HEK293T (cell line): ENCODE measurements around the gene PRR9.
"Not testable (repeated sequence)": the region's sequence is repeated elsewhere in the genome, so short reads cannot be mapped to it uniquely, and the experiment has no call there.

ENCODE experiments used
- CTCF ChIA-PET: fragments of 350-600 bp; formaldehyde crosslinking; extraction: SDS; loops from one replicate; lab custom pipeline; 2021; ENCODE audit warnings: antibody characterized with exemption, inconsistent platforms; lab: Yijun Ruan, JAX
- POLR2A ChIA-PET: fragments of 350-600 bp; formaldehyde crosslinking; extraction: SDS; loops from one replicate; lab custom pipeline; 2020; ENCODE audit warnings: antibody characterized with exemption, inconsistent platforms; lab: Yijun Ruan, JAX
- DNase-seq: peaks from one replicate; pipeline ENCODE4 v3.0.0; 2012; ENCODE audit warnings: mixed read lengths; ENCODE audit errors: extremely low spot score
- ARNT ChIP-seq: fragments of 450-650 bp; IDR thresholded peaks from 2 replicates; pipeline ENCODE4 v1.6.1; 2017; ENCODE audit warnings: mild to moderate bottlenecking
- BHLHE40 ChIP-seq: fragments of 450-650 bp; IDR thresholded peaks from 2 replicates; pipeline ENCODE4 v1.6.1; 2016; ENCODE audit warnings: mild to moderate bottlenecking, moderate library complexity, borderline replicate concordance
- CTBP1 ChIP-seq: fragments of 450-650 bp; IDR thresholded peaks from 2 replicates; pipeline ENCODE4 v1.6.1; 2016; ENCODE audit warnings: borderline replicate concordance
- ELF4 ChIP-seq: fragments of 450-650 bp; IDR thresholded peaks from 2 replicates; pipeline ENCODE4 v1.6.1; 2017; ENCODE audit warnings: antibody characterized with exemption
- FOXA1 ChIP-seq: fragments of 450-650 bp; IDR thresholded peaks from 2 replicates; pipeline ENCODE4 v1.6.1; 2016; ENCODE audit warnings: mild to moderate bottlenecking
- FOXK2 ChIP-seq: fragments of 450-650 bp; IDR thresholded peaks from 2 replicates; pipeline ENCODE4 v1.6.1; 2016; ENCODE audit warnings: mild to moderate bottlenecking
- FOXM1 ChIP-seq: fragments of 450-650 bp; IDR thresholded peaks from 2 replicates; pipeline ENCODE4 v1.6.1; 2017; ENCODE audit warnings: mild to moderate bottlenecking, borderline replicate concordance
- HDGF ChIP-seq: fragments of 450-650 bp; IDR thresholded peaks from 2 replicates; pipeline ENCODE4 v1.6.1; 2017; ENCODE audit warnings: antibody characterized with exemption, borderline replicate concordance
- L3MBTL2 ChIP-seq: fragments of 450-650 bp; conservative IDR thresholded peaks from 2 replicates; pipeline ENCODE4 v1.6.1; 2016; ENCODE audit warnings: mild to moderate bottlenecking
- LEF1 ChIP-seq: fragments of 450-650 bp; IDR thresholded peaks from 2 replicates; pipeline ENCODE4 v1.6.1; 2017; ENCODE audit warnings: mild to moderate bottlenecking, borderline replicate concordance
- NFRKB ChIP-seq: fragments of 450-650 bp; IDR thresholded peaks from 2 replicates; pipeline ENCODE4 v1.6.1; 2016; ENCODE audit warnings: mild to moderate bottlenecking, moderate library complexity
- PKNOX1 ChIP-seq: fragments of 450-650 bp; IDR thresholded peaks from 2 replicates; pipeline ENCODE4 v1.6.1; 2016
- SP1 ChIP-seq: fragments of 450-650 bp; IDR thresholded peaks from 2 replicates; pipeline ENCODE4 v1.6.1; 2017
- SUZ12 ChIP-seq: fragments of 450-650 bp; IDR thresholded peaks from 2 replicates; pipeline ENCODE4 v1.6.1; 2016; ENCODE audit warnings: mild to moderate bottlenecking
- TARDBP ChIP-seq: fragments of 450-650 bp; IDR thresholded peaks from 2 replicates; pipeline ENCODE4 v1.6.1; 2016
- ZNF384 ChIP-seq: fragments of 450-650 bp; IDR thresholded peaks from 2 replicates; pipeline ENCODE4 v1.6.1; 2016

Gene PRR9

GRCh38 chr1:153228491-153228890 is 11.1 kb downstream of the PRR9 start:
- ChIA-PET POLR2A (interaction anchor here (1.0 kb wide), 1 partner anchor 10 kb away, joined by 3 read pairs; no protein-coding TSS in a partner anchor), CTCF (interaction anchor here (0.6 to 1.4 kb wide), 8 partner anchors 8 to 575 kb away, joined by 3 to 5 read pairs (median 4); partner anchors contain the start of gene LORICRIN)
- TF ChIP-seq FOXM1 (no peak), L3MBTL2 (no peak), TARDBP (no peak), HDGF (no peak), ARNT (no peak), NFRKB (no peak), FOXA1 (no peak), LEF1 (no peak), BHLHE40 (no peak), SUZ12 (no peak), SP1 (no peak), FOXK2 (no peak), CTBP1 (no peak), ZNF384 (no peak), PKNOX1 (no peak), ELF4 (no peak)
- no peak for DNase-seq

- DNase-seq = not testable (repeated sequence)
- CTCF ChIA-PET = interaction anchor here (0.6 to 1.4 kb wide), 8 partner anchors 9 to 576 kb away, joined by 3 to 5 read pairs (median 4); no protein-coding TSS in a partner anchor
- POLR2A ChIA-PET = interaction anchor here (1.0 kb wide), 1 partner anchor 9 kb away, joined by 3 read pairs; no protein-coding TSS in a partner anchor
These were observed 11.9 kb downstream of the PRR9 start for GRCh38 chr1:153229076-153229829.

GRCh38 chr1:153231363-153231762 is 14.0 kb downstream of the PRR9 start:
- TF ChIP-seq BHLHE40 (no peak), PKNOX1 (no peak), SUZ12 (no peak), LEF1 (no peak), HDGF (no peak), SP1 (no peak), ZNF384 (no peak), TARDBP (no peak), ARNT (no peak), CTBP1 (no peak), FOXA1 (no peak), ELF4 (no peak), FOXK2 (no peak), L3MBTL2 (no peak), NFRKB (no peak), FOXM1 (no peak)
- CTCF ChIA-PET = no interaction called here
- POLR2A ChIA-PET = no interaction called here
- DNase-seq = no peak

- ChIA-PET POLR2A (no interaction called here), CTCF (no interaction called here)
- no peak for DNase-seq
- TF ChIP-seq LEF1 = no peak
- no peak for TF ChIP-seq HDGF
- TF ChIP-seq SP1 = no peak
- TF ChIP-seq CTBP1 = no peak
- TF ChIP-seq PKNOX1 = no peak
- no peak for TF ChIP-seq FOXA1
- no peak for TF ChIP-seq L3MBTL2
- no peak for TF ChIP-seq ELF4
- no peak for TF ChIP-seq NFRKB
- no peak for TF ChIP-seq FOXK2
- TF ChIP-seq BHLHE40 = no peak
- TF ChIP-seq ZNF384 = no peak
- TF ChIP-seq SUZ12 = no peak
- TF ChIP-seq FOXM1 = no peak
These were observed 14.4 kb downstream of the PRR9 start for GRCh38 chr1:153231785-153232184.

GRCh38 chr1:153232553-153232952 is 15.2 kb downstream of the PRR9 start:
- CTCF ChIA-PET = interaction anchor here (1.3 to 1.5 kb wide), 2 partner anchors 9 to 39 kb away, joined by 4 to 5 read pairs; no protein-coding TSS in a partner anchor
- DNase-seq = no peak
- no peak for TF ChIP-seq ELF4
- TF ChIP-seq ZNF384 = no peak
- TF ChIP-seq HDGF = no peak
- no peak for TF ChIP-seq SUZ12
- no peak for TF ChIP-seq PKNOX1
- TF ChIP-seq LEF1 = no peak
- TF ChIP-seq CTBP1 = no peak
- TF ChIP-seq NFRKB = no peak
- no peak for TF ChIP-seq TARDBP
- no peak for TF ChIP-seq FOXA1
- TF ChIP-seq FOXM1 = no peak
- TF ChIP-seq SP1 = no peak
- TF ChIP-seq BHLHE40 = no peak
- no peak for TF ChIP-seq L3MBTL2
- TF ChIP-seq ARNT = no peak
- no peak for TF ChIP-seq FOXK2
- POLR2A ChIA-PET = no interaction called here
